Posterior vena cava (tissue), 2 donors: ENCODE data around the gene LRRK1. TPM values are rescaled to one million over a fixed set of nuclear protein-coding genes. Genes with fewer than 3 reads are reported as not detected.

ENCODE experiments used
- DNase-seq: peaks from one replicate; pipeline ENCODE4 v3.0.0-alpha.2; 2020; ENCODE audit warnings: low spot score
- intact Hi-C, 2 donors: fragments of 100-400 bp; cut with DNase I; formaldehyde crosslinking; loops; one replicate each; pipeline versions ENCODE4 v1.14.1 to v1.14.2; 2022 to 2023
- total RNA-seq, 2 donors: library from RNA; stranded (reverse); fragmentation: NEBNext Ultra II Directional; extraction: Animal tissue kit (Norgen Biotek cat#: 25700); gene quantifications; one replicate each; pipeline ENCODE4 v1.2.1, GENCODE V29; 2021
- donor health status: DM: yes; HTN: yes; CAD: no.
- donor health status: DM: yes; HTN: yes; CAD: no.

The LRRK1 gene
- total RNA-seq, 2 donors from 2014 or later, result 22.3 to 24.9 TPM

GRCh38 chr15:101056366-101057334 lies 137.5 kb downstream of the LRRK1 start:
- intact Hi-C loops, result no loop called here
- DNase-seq, result peak; percentile 49

GRCh38 chr15:101057841-101058407 lies 138.8 kb downstream of the LRRK1 start:
- intact Hi-C loops, result no loop called here
- DNase-seq, result peak; percentile 61

GRCh38 chr15:101058735-101059134 lies 139.6 kb downstream of the LRRK1 start:
- DNase-seq, result peak; percentile 44
- intact Hi-C loops, result no loop called here

GRCh38 chr15:101059381-101060341 lies 140.5 kb downstream of the LRRK1 start:
- DNase-seq, result no peak
- intact Hi-C loops, result no loop called here

GRCh38 chr15:101060576-101061551 lies 141.7 kb downstream of the LRRK1 start:
- DNase-seq, result no peak
- intact Hi-C loops, result no loop called here

- no peak for DNase-seq
Observed at GRCh38 chr15:101062063-101062462, 142.9 kb downstream of the LRRK1 start.

GRCh38 chr15:101062471-101063171 lies 143.5 kb downstream of the LRRK1 start:
- intact Hi-C loops, result no loop called here
- no peak for DNase-seq

More at GRCh38 chr15:101062063-101062462, 142.9 kb downstream of the LRRK1 start:
- intact Hi-C loops, result no loop called here

- no peak for DNase-seq
Observed at GRCh38 chr15:101063212-101063611, 144.1 kb downstream of the LRRK1 start.

GRCh38 chr15:101063891-101064794 lies 145.0 kb downstream of the LRRK1 start:
- intact Hi-C loops, result no loop called here
- no peak for DNase-seq

More at GRCh38 chr15:101063212-101063611, 144.1 kb downstream of the LRRK1 start:
- intact Hi-C loops, result no loop called here

- DNase-seq, result peak; percentile 72
- intact Hi-C loops, result no loop called here
Observed at GRCh38 chr15:101064795-101065569, 145.8 kb downstream of the LRRK1 start.

GRCh38 chr15:101065570-101066221 lies 146.5 kb downstream of the LRRK1 start:
- peak; percentile 75 for DNase-seq
- intact Hi-C loops, result no loop called here

- intact Hi-C loops, result no loop called here
- DNase-seq, result peak; percentile 43
Observed at GRCh38 chr15:101066501-101067408, 147.6 kb downstream of the LRRK1 start.

- DNase-seq, result peak; percentile 62
- intact Hi-C loops, result no loop called here
Observed at GRCh38 chr15:101067660-101068522, 148.7 kb downstream of the LRRK1 start.
